Thyroid gland (tissue), 4 donors: Measurements from ENCODE around the gene TIGAR. TPM values are rescaled to one million over a fixed set of nuclear protein-coding genes. Genes with fewer than 3 reads are reported as not detected.

Source experiments
- DNase-seq, 2 donors: peaks; one replicate each; pipeline ENCODE4 v3.0.0-alpha.2; 2019
- H3K27ac ChIP-seq, 3 donors: fragments of 200-600 bp; sonication (generic); 1 replicate in 2 of 3; 2 replicates in 1 of 3; pipeline ENCODE4 v1.5.1; 2016 to 2019; ENCODE audit warnings: mild to moderate bottlenecking in 1 of 3, moderate library complexity in 1 of 3
- H3K27me3 ChIP-seq: fragments of 200-600 bp; sonication (generic); one replicate; pipeline ENCODE4 v1.5.1; 2019
- H3K36me3 ChIP-seq, 2 donors: fragments of 200-600 bp; sonication (generic); one replicate each; pipeline ENCODE4 v1.5.1; 2016 to 2019
- H3K4me1 ChIP-seq, 2 donors: fragments of 200-600 bp; sonication (generic); one replicate each; pipeline ENCODE4 v1.5.1; 2017 to 2019
- H3K4me3 ChIP-seq, 3 donors: fragments of 200-600 bp; sonication (generic); replicated peaks in 1 of 3; 1 replicate in 2 of 3; 2 replicates in 1 of 3; pipeline ENCODE4 v1.5.1; 2016; ENCODE audit warnings: mild to moderate bottlenecking in 1 of 3
- H3K9me3 ChIP-seq: fragments of 200-600 bp; sonication (generic); one replicate; pipeline ENCODE4 v1.5.1; 2017
- POLR2A ChIP-seq, 2 donors: fragments of 450-650 bp; IDR thresholded peaks; one replicate each; pipeline ENCODE4 v1.6.1; 2017; ENCODE audit warnings: antibody characterized with exemption in 2 of 2, mild to moderate bottlenecking in 2 of 2, moderate library complexity in 1 of 2
- WGBS, 2 donors: methylation state at CpG; one replicate each; pipeline ENCODE4 v1.1.5; 2017; 5-methylcytosine and 5-hydroxymethylcytosine counted together
- intact Hi-C: fragments of 100-400 bp; cut with DNase I; formaldehyde crosslinking; loops from one replicate; pipeline ENCODE4 v1.15.1; 2023
- total RNA-seq, 4 donors: library from RNA; depleted of rRNA; stranded (reverse); fragments of >200 nt; gene quantifications; one replicate each; pipeline ENCODE4 v1.2.3, GENCODE V29; 2016

Gene TIGAR
- total RNA-seq, 4 donors from 2014 or later: 4.0 to 6.3 (median 5.4) TPM

DNA sequence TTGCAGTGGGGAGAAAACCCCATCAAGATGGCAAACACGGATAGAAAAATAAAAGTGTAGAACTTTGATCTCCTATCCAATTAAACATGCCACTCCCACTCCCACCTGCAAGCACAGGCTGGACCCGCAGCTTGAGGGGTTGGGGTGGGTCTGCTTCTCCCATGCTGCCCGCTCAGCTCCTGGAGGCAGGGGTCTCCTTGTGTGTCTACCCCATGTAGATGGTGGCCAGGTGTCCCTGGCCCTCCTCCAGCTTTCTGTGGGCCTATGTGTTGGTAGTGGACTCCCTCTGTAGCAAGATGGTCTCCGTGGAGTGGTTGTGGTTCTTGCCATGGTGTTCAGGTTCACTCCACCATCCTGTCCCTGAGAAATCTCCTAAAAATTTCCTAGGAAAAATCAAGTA lies 82.0 kb downstream of the TIGAR start:
- H3K27ac ChIP-seq: no peak overlapping the region
- 88 to 90% methylated on average over 4 of the region's 4 CpGs for WGBS, 2 donors
- H3K4me1 ChIP-seq: no peaks in the 10 kb centered on the region
- H3K27me3 ChIP-seq: no peaks in the 10 kb centered on the region
- H3K4me3 ChIP-seq: no peak overlapping the region
- intact Hi-C loops: no loop called here
- no peak for DNase-seq
- no peaks in the 10 kb centered on the region for H3K36me3 ChIP-seq
- no peak for TF ChIP-seq POLR2A (IDR thresholded peaks at IDR 0.05)
- no peaks in the 10 kb centered on the region for H3K9me3 ChIP-seq

Other genes with a start within 250 kb of the TIGAR start
- 100 to 1,000 TPM in 3 of 4 donors, 10 to 100 TPM in 1; 81.4 to 135 (median 122) TPM for gene CCND2, start 47.5 kb upstream of the TIGAR start, total RNA-seq
- not detected for gene FGF23, start 58.5 kb downstream of the TIGAR start, total RNA-seq
- not detected for gene FGF6, start 124.6 kb downstream of the TIGAR start, total RNA-seq
- 10 to 100 TPM in 1 of 4 donors, 1 to 10 TPM in 2, under 1 TPM in 1; 0.67 to 10.2 (median 3.1) TPM for gene RAD51AP1, start 217.7 kb downstream of the TIGAR start, total RNA-seq
- 10 to 100 TPM; 23.5 to 46.5 (median 41.7) TPM for gene DYRK4, start 241.0 kb downstream of the TIGAR start, total RNA-seq